B cell (primary cell): Measurements from ENCODE around the gene C19orf73. TPM values are rescaled to one million over a fixed set of nuclear protein-coding genes. Genes with fewer than 3 reads are reported as not detected.
A peak's percentile ranks its signal among the peaks of the same experiment; 100 is the strongest.

Experiments used
- ATAC-seq: fragments of 200-7000 bp; cut with Tn5 transposase; one replicate; pipeline ENCODE4 v1.10.0; 2021; ENCODE audit warnings: low read depth, mild to moderate bottlenecking, moderate number of reproducible peaks, moderate library complexity
- CTCF ChIA-PET: fragments of 350-600 bp; sonication (Branson Sonifier 250); formaldehyde crosslinking; loops from one replicate; lab custom pipeline; 2021; ENCODE audit warnings: antibody characterized with exemption, inconsistent platforms; lab: Charles Lee
- POLR2A ChIA-PET: fragments of 350-600 bp; sonication (Branson Sonifier 250); formaldehyde crosslinking; loops from one replicate; lab custom pipeline; 2021; ENCODE audit warnings: antibody characterized with exemption; lab: Charles Lee
- DNase-seq: peaks from one replicate; pipeline ENCODE4 v3.0.0; 2013
- H2AFZ ChIP-seq: 2 replicates; pipeline ENCODE4 v1.6.1; 2012; ENCODE audit warnings: mild to moderate bottlenecking, low read depth, low read length; ENCODE audit not compliant: insufficient read depth, poor library complexity, severe bottlenecking
- H3K27ac ChIP-seq, 2 donors: 1 replicate in 1 of 2; 2 replicates in 1 of 2; pipeline ENCODE4 v1.5.1; 2012 to 2013; ENCODE audit warnings: low read length in 2 of 2, mild to moderate bottlenecking in 2 of 2, moderate library complexity in 1 of 2
- H3K27me3 ChIP-seq, 4 experiments: fragments of 200-600 bp in 1 of 4; sonication (generic) in 1 of 4; replicated peaks in 1 of 4; 1 replicate in 2 of 4; 2 replicates in 2 of 4; pipeline versions ENCODE4 v1.6.1 to v1.7.0; 2013 to 2016; ENCODE audit warnings: low read length in 3 of 4, mild to moderate bottlenecking in 2 of 4, mixed read lengths in 1 of 4, moderate library complexity in 1 of 4; ENCODE audit not compliant: insufficient read depth in 4 of 4, control insufficient read depth in 3 of 4; ENCODE audit errors: control extremely low read depth in 1 of 4
- H3K36me3 ChIP-seq, 2 experiments: replicated peaks in 1 of 2; 1 replicate in 1 of 2; 2 replicates in 1 of 2; pipeline versions ENCODE4 v1.6.1 to v1.7.1; 2013; ENCODE audit warnings: low read length in 1 of 2; ENCODE audit not compliant: insufficient read depth in 2 of 2, control insufficient read depth in 1 of 2; ENCODE audit errors: control extremely low read depth in 1 of 2, extremely low read depth in 1 of 2
- H3K4me1 ChIP-seq, 2 donors: fragments of 200-600 bp in 1 of 2; sonication (generic) in 1 of 2; 1 replicate in 1 of 2; 2 replicates in 1 of 2; pipeline versions ENCODE4 v1.5.1 to v1.6.1; 2013 to 2017; ENCODE audit warnings: low read length in 2 of 2; ENCODE audit not compliant: control insufficient read depth in 2 of 2, insufficient read depth in 2 of 2
- H3K4me2 ChIP-seq: replicated peaks from 2 replicates; pipeline ENCODE3; 2012; ENCODE audit warnings: mild to moderate bottlenecking, low read depth, low read length; ENCODE audit not compliant: poor library complexity, severe bottlenecking
- H3K4me3 ChIP-seq, 5 experiments: fragments of 200-600 bp in 1 of 5; sonication (generic) in 1 of 5; 1 replicate in 3 of 5; 2 replicates in 2 of 5; pipeline versions ENCODE4 v1.5.1 to v1.7.0; 2011 to 2016; ENCODE audit warnings: low read length in 4 of 5, mild to moderate bottlenecking in 4 of 5, low read depth in 2 of 5, control low read depth in 1 of 5, moderate library complexity in 1 of 5; ENCODE audit not compliant: insufficient read depth in 1 of 5; ENCODE audit errors: control extremely low read depth in 1 of 5, extremely low read depth in 1 of 5
- H3K79me2 ChIP-seq: fragments of 200-600 bp; sonication (generic); one replicate; pipeline ENCODE4 v1.6.0; 2016; ENCODE audit warnings: low read length; ENCODE audit not compliant: control insufficient read depth, insufficient read depth
- H3K9ac ChIP-seq: fragments of 200-600 bp; sonication (generic); 2 replicates; pipeline ENCODE4 v1.6.1; 2017; ENCODE audit warnings: mild to moderate bottlenecking, low read length, moderate library complexity
- H3K9me3 ChIP-seq, 3 donors: one replicate each; pipeline versions ENCODE4 v1.6.1 to v1.7.1; 2013; ENCODE audit warnings: low read length in 2 of 3; ENCODE audit not compliant: control insufficient read depth in 2 of 3, insufficient read depth in 1 of 3; ENCODE audit errors: control extremely low read depth in 1 of 3
- H4K20me1 ChIP-seq: 2 replicates; pipeline ENCODE4 v1.6.0; 2012; ENCODE audit warnings: mild to moderate bottlenecking, low read length; ENCODE audit not compliant: insufficient read depth, control insufficient read depth, poor library complexity, severe bottlenecking
- H3K27ac Mint-ChIP-seq: one replicate; pipeline ENCODE4 v1.8.0; 2021; ENCODE audit warnings: mixed read lengths
- H3K27me3 Mint-ChIP-seq: one replicate; pipeline ENCODE4 v1.8.0; 2021; ENCODE audit warnings: mixed read lengths
- H3K4me1 Mint-ChIP-seq: one replicate; pipeline ENCODE4 v1.8.0; 2021; ENCODE audit warnings: mixed read lengths
- H3K4me3 Mint-ChIP-seq: one replicate; pipeline ENCODE4 v1.8.0; 2021; ENCODE audit warnings: mixed read lengths
- H3K9me3 Mint-ChIP-seq: one replicate; pipeline ENCODE4 v1.8.0; 2022; ENCODE audit warnings: mixed read lengths; ENCODE audit not compliant: insufficient read depth
- CTCF ChIP-seq: fragments of 200-600 bp; IDR thresholded peaks from one replicate; pipeline ENCODE4 v1.8.0; 2022; ENCODE audit warnings: antibody characterized with exemption, mild to moderate bottlenecking
- EZH2 ChIP-seq: IDR thresholded peaks from 2 replicates; pipeline ENCODE4 v1.6.1; 2012; ENCODE audit warnings: borderline replicate concordance, low read depth, mild to moderate bottlenecking, moderate library complexity, low read length; ENCODE audit not compliant: insufficient read depth, poor library complexity, severe bottlenecking
- WGBS: methylation state at CpG from one replicate; pipeline ENCODE4 v1.1.5; 2013; ENCODE audit warnings: missing lambda C conversion rate; ENCODE audit not compliant: insufficient coverage; 5-methylcytosine and 5-hydroxymethylcytosine counted together
- intact Hi-C: fragments of 100-400 bp; cut with micrococcal nuclease; formaldehyde crosslinking; loops from one replicate; pipeline ENCODE4 v1.10.0; 2022
- polyA plus RNA-seq: library from polyadenylated mRNA; depleted of rRNA; stranded (reverse); fragments of >200 nt; gene quantifications from 2 replicates; pipeline ENCODE4 v1.2.3, GENCODE V29; 2012
- total RNA-seq, 2 donors: library from RNA; stranded (reverse); fragments of 120-200 nt in 1 of 2; gene quantifications; 1 replicate in 1 of 2; 2 replicates in 1 of 2; pipeline versions ENCODE4 v1.2.3 to v1.2.4, GENCODE V29; 2013 to 2022

Gene C19orf73
- total and polyA plus RNA-seq, 2 donors (not counting 1 experiment from before 2014, with no cell fraction given) = 3.9 to 8.2 TPM

GRCh38 chr19:49155005-49155819, 36.3 kb upstream of the C19orf73 start, which contains the start of gene HRC:
Gene HRC (minus strand): TSS chr19:49155396. CDS start chr19:49155237, 159 bp downstream.
- CTCF ChIA-PET = interaction anchor here (0.6 to 1.7 kb wide), 3 partner anchors 44 to 61 kb away, joined by 3 to 6 read pairs (median 3); no protein-coding TSS in a partner anchor
- WGBS = 69% methylated on average over 18 of the region's 19 CpGs
- H3K9ac ChIP-seq = no peak within 1 kb of the TSS
- H3K4me1 ChIP-seq = peaks cover 28 to 34% of the 10 kb centered on the region in 2 donors
- ATAC-seq = no peak
- H3K4me2 ChIP-seq = no peak within 1 kb of the TSS
- H4K20me1 ChIP-seq = no peaks in the 10 kb centered on the region
- no peaks in the 10 kb centered on the region for H3K36me3 ChIP-seq
- no peak within 1 kb of the TSS for H3K27ac ChIP-seq
- H3K9me3 ChIP-seq = peaks cover 0 to 38% (median 7%) of the 10 kb centered on the region in 3 donors
- H3K4me1 Mint-ChIP-seq = peaks cover 26% of the 10 kb centered on the region
- no peak within 1 kb of the TSS for H3K4me3 ChIP-seq
- no peak for DNase-seq
- H3K27me3 ChIP-seq = peaks cover 0 to 65% (median 20%) of the 10 kb centered on the region in 4 experiments
- POLR2A ChIA-PET = no interaction called here
- no peak for TF ChIP-seq CTCF
- no peak for TF ChIP-seq EZH2
- H3K4me3 Mint-ChIP-seq = peak within 1 kb of the TSS; percentile 7
- peaks cover 52% of the 10 kb centered on the region for H3K27me3 Mint-ChIP-seq
- H3K79me2 ChIP-seq = no peaks in the 10 kb centered on the region
- H3K9me3 Mint-ChIP-seq = peaks cover 2% of the 10 kb centered on the region
- no peak within 1 kb of the TSS for H2AFZ ChIP-seq
- intact Hi-C loops = no loop called here
- no peak within 1 kb of the TSS for H3K27ac Mint-ChIP-seq

GRCh38 chr19:49154279-49154678, 35.3 kb upstream of the C19orf73 start:
- Histone ChIP-seq H3K4me3 (no peak overlapping the region), H4K20me1 (no peaks in the 10 kb centered on the region), H3K4me1 (peaks cover 37 to 43% of the 10 kb centered on the region in 2 donors), H3K79me2 (no peaks in the 10 kb centered on the region), H3K4me2 (no peak overlapping the region), H3K9ac (no peak overlapping the region), H2AFZ (no peak overlapping the region), H3K27ac (no peak overlapping the region), H3K27me3 (peaks cover 0 to 69% (median 25%) of the 10 kb centered on the region in 4 experiments), H3K36me3 (no peaks in the 10 kb centered on the region), H3K9me3 (peaks cover 0 to 48% (median 7%) of the 10 kb centered on the region in 3 donors)
- intact Hi-C loops = no loop called here
- CTCF ChIA-PET = interaction anchor here (1.7 kb wide), 1 partner anchor 57 kb away, joined by 6 read pairs; no protein-coding TSS in a partner anchor
- no peak for DNase-seq
- H3K9me3 Mint-ChIP-seq = peaks cover 2% of the 10 kb centered on the region
- ATAC-seq = no peak
- no peak for TF ChIP-seq EZH2
- TF ChIP-seq CTCF = no peak
- POLR2A ChIA-PET = no interaction called here
- 93% methylated on average over 3 of the region's 6 CpGs for WGBS
- H3K27me3 Mint-ChIP-seq = peaks cover 50% of the 10 kb centered on the region
- peaks cover 35% of the 10 kb centered on the region for H3K4me1 Mint-ChIP-seq
- peak overlapping the region; percentile 7 for H3K4me3 Mint-ChIP-seq
- H3K27ac Mint-ChIP-seq = no peak overlapping the region
